Activated T-cell treated with anti-CD3 and anti-CD28 coated beads, Interleukin-2, amount 50 U/mL, for 72 hours (primary cell): ENCODE results near the gene PROM1. TPM values are rescaled to one million over a fixed set of nuclear protein-coding genes. Genes with fewer than 3 reads are reported as not detected.
A peak's percentile ranks its signal among the peaks of the same experiment; 100 is the strongest.

ENCODE experiments used
- ATAC-seq, 2 donors: fragments of 150-1000 bp; cut with Tn5 transposase; replicated peaks in 1 of 2; 2 replicates each; pipeline ENCODE4 v1.10.0; 2021; ENCODE audit warnings: moderate library complexity in 2 of 2, mild to moderate bottlenecking in 1 of 2
- DNase-seq, 2 donors: peaks; one replicate each; pipeline ENCODE4 v3.0.0; 2021 to 2022; ENCODE audit warnings: mixed read lengths in 1 of 2
- H3K27ac Mint-ChIP-seq: one replicate; pipeline ENCODE4 v1.8.0; 2022; ENCODE audit warnings: mild to moderate bottlenecking, moderate library complexity, mixed read lengths
- H3K27me3 Mint-ChIP-seq: one replicate; pipeline ENCODE4 v1.8.0; 2022; ENCODE audit warnings: low read depth, mixed read lengths
- H3K36me3 Mint-ChIP-seq, 2 donors: one replicate each; pipeline ENCODE4 v1.8.0; 2022; ENCODE audit warnings: mixed read lengths in 2 of 2, mild to moderate bottlenecking in 1 of 2; ENCODE audit not compliant: insufficient read depth in 2 of 2
- H3K4me1 Mint-ChIP-seq: one replicate; pipeline ENCODE4 v1.8.0; 2022; ENCODE audit warnings: low read depth, mixed read lengths
- H3K4me3 Mint-ChIP-seq, 2 donors: one replicate each; pipeline ENCODE4 v1.8.0; 2022; ENCODE audit warnings: mild to moderate bottlenecking in 2 of 2, mixed read lengths in 2 of 2, moderate library complexity in 2 of 2
- H3K9me3 Mint-ChIP-seq, 2 donors: one replicate each; pipeline ENCODE4 v1.8.0; 2022; ENCODE audit warnings: mixed read lengths in 2 of 2
- total RNA-seq, 2 donors: library from RNA; stranded (reverse); gene quantifications; one replicate each; pipeline ENCODE4 v1.2.3, GENCODE V29; 2022

PROM1 gene
- total RNA-seq, 2 donors from 2014 or later = 0.22 to 1.6 TPM

DNA sequence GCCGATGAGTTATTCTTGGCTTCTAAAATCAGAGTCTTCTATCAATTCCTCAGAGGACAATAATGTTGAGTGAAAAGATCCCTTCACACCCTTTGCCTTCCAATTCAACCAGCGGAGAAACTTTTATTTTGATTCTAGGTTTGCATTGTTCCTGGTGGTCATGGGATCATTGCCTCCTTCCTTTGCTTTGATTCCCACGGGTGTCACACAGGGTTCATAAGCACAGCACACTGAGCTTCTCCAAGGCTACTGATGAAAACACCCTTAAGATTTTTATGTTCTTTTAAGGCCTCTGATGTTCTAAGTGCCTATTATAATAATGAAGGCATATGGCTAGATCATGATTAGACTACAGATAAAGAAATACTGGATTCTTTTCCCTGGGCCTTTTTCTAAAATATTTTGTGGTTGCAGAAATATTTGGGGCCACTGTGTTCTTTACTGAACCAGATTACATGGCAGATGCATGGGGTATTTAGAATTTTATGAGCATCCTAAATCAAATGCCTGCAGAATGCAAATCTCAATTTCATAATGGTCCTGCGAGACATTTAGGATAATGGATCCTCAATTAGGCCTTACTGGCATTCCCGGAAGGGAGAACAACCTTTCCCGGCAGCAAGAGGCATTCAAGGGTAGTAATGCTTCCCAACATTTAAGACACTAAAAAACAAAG is 76.9 kb downstream of the PROM1 start:
- Mint-ChIP-seq H3K36me3 (no peaks in the 10 kb centered on the region), H3K4me3 (no peak overlapping the region), H3K27me3 (no peaks in the 10 kb centered on the region), H3K9me3 (no peaks in the 10 kb centered on the region), H3K27ac (peak overlapping the region; percentile 36), H3K4me1 (no peaks in the 10 kb centered on the region)
- no peak for DNase-seq
- no peak for ATAC-seq

DNA sequence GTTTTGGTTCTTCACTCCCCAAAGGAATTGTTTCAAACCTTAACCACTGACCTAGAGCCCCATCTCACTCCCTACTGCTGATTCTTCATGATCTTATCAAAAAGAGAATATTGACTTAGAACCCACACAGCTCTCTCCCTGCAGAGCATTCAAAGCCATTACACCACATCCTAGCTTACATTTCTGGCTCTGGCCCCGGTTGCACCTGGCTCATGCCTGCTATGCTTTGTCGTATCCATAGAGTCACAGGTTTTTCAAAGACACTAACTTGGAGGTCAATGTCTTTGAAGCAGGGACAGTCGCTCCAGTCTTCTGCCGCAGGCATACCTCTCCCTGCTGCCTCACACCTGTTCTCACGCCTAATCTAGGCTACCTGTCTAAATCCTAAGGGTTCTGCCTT is 78.1 kb downstream of the PROM1 start:
- Mint-ChIP-seq H3K27me3 (no peaks in the 10 kb centered on the region), H3K27ac (no peak overlapping the region), H3K36me3 (no peaks in the 10 kb centered on the region), H3K4me3 (no peak overlapping the region), H3K9me3 (no peaks in the 10 kb centered on the region), H3K4me1 (no peaks in the 10 kb centered on the region)
- no peak for DNase-seq
- no peak for ATAC-seq

DNA sequence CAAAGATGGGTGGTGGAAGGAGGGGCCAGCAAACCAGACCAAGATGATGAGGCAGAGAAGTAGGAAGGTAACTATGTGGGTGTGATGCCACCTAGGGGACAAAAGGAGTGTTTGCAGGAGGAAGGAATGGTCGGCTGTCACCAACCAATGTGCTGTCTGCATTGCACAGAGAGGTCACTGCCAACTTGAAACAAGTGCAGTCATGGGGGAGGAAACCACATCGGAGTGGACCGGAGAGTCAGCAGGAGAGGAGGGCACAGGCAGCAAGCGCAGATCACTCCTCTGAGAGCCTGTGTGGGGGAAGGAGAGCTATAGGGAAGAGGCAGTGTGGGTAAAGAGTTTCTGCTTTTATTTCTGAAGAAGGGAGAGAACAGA is 82.4 kb downstream of the PROM1 start:
- peak; percentile 91 to 92 for ATAC-seq

DNA sequence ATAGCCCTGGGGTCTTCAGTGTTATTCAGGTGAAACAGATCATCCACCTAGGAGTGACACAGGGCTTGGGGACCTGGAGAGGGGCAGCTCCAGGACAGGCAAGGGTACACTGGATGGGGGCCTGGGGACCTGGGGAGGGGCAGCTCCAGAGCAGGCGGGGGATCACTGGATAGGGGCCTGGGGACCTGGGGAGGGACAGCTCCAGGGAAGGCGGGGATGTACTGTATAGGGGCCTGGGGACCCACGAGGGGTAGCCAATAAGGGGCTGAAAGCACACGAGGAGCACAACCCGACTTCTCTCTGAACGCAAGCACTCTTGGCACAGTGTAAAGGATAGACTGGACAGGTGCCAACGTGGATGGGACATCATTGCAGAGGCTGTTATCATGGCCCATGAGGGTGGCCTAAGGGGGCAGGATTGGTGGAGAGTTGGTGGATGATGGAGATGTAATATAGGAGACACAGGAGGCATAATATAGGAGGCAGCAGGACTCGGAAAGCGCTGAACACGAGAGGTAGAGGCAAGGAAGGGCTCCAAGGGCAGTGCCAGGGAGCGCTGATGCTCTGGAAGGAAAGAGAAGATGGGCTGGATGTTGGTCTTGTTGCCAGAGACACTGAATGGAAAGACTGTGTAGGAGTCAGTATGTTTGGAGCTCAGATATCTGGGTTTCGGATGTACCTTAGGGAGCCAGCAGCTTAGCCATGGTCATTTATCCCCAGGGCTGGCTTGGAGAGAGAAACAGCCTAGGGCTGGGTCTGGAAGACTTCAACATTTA is 82.9 kb downstream of the PROM1 start:
- no peak for DNase-seq

More for the DNA sequence above, 82.4 kb downstream of the PROM1 start:
- Mint-ChIP-seq H3K27me3 (no peaks in the 10 kb centered on the region), H3K4me3 (no peak overlapping the region), H3K27ac (no peak overlapping the region), H3K36me3 (no peaks in the 10 kb centered on the region), H3K9me3 (no peaks in the 10 kb centered on the region), H3K4me1 (peaks cover 5% of the 10 kb centered on the region)
- peak; percentile 58 to 59 for DNase-seq

DNA sequence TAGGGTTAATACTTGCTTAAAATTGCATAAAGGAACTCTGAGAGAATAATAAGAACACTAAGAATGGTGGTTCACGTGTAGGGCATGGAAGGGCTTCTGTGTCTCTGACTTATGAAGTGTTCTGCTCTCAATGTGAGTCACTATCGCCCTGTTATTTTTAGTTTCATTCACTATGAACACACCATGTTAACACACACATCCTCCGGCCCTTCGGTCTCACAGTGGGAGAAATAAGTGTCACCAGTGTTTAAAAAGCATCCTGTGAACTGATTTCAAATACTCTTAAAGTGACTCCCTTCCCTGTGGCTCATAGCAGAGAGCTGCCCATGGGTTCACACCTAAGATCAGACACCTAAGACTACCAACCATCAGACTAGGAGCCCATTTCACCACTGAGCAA is 87.0 kb downstream of the PROM1 start:
- no peaks in the 10 kb centered on the region for H3K36me3 Mint-ChIP-seq
- H3K27me3 Mint-ChIP-seq = peaks cover 6% of the 10 kb centered on the region
- no peak overlapping the region for H3K4me3 Mint-ChIP-seq
- H3K27ac Mint-ChIP-seq = no peak overlapping the region
- H3K4me1 Mint-ChIP-seq = peaks cover 5% of the 10 kb centered on the region
- ATAC-seq (peak; percentile 32 to 62), DNase-seq (peak in 1 of 2 donors; percentile 3)
- no peaks in the 10 kb centered on the region for H3K9me3 Mint-ChIP-seq

More for the DNA sequence above, 82.9 kb downstream of the PROM1 start:
- H3K9me3 Mint-ChIP-seq = no peaks in the 10 kb centered on the region
- ATAC-seq = peak; percentile 5 to 48
- H3K4me1 Mint-ChIP-seq = peaks cover 5% of the 10 kb centered on the region
- no peaks in the 10 kb centered on the region for H3K27me3 Mint-ChIP-seq
- H3K27ac Mint-ChIP-seq = no peak overlapping the region
- H3K36me3 Mint-ChIP-seq = no peaks in the 10 kb centered on the region
- H3K4me3 Mint-ChIP-seq = no peak overlapping the region

DNA sequence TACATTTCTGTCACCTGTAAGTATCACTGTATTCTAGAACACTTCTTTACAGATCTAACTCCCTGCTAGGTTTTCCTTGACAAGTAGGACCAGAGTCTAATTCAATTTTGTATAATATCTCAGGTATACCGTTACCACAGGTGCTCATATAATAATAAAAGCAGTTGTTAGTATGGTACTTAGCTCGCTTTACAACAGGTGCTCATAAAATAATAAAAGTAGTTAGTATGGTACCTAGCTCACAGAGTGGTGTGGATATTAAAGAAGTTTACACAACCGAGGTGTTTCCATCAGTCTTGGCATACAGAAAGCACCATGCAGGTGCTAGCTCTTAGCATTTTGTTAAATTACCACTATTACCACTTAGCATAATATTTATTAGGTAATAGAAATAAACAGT is 88.0 kb downstream of the PROM1 start:
- Mint-ChIP-seq H3K9me3 (no peaks in the 10 kb centered on the region), H3K27ac (no peak overlapping the region), H3K27me3 (peaks cover 6% of the 10 kb centered on the region), H3K4me1 (peaks cover 5% of the 10 kb centered on the region), H3K4me3 (no peak overlapping the region), H3K36me3 (no peaks in the 10 kb centered on the region)
- ATAC-seq = no peak
- no peak for DNase-seq

DNA sequence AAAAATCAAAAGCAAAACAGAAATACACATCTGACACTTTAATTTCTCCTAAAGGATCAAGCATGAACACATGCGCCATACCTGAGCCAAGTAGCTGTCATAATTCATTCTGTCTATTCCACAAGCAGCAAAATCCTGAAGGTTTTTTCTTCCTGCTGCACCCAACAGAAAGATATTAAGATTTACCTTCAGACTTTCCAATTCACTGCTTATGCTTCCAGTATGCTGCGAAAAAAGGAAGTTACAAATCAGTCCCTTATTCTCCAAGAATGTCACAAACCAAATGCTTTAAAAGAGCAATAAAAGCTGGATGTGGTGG is 91.7 kb downstream of the PROM1 start:
- peaks cover 9% of the 10 kb centered on the region for H3K4me1 Mint-ChIP-seq
- no peak overlapping the region for H3K27ac Mint-ChIP-seq
- H3K4me3 Mint-ChIP-seq = no peak overlapping the region
- H3K36me3 Mint-ChIP-seq = no peaks in the 10 kb centered on the region
- H3K9me3 Mint-ChIP-seq = no peaks in the 10 kb centered on the region
- no peak for ATAC-seq
- DNase-seq = no peak
- peaks cover 16% of the 10 kb centered on the region for H3K27me3 Mint-ChIP-seq

DNA sequence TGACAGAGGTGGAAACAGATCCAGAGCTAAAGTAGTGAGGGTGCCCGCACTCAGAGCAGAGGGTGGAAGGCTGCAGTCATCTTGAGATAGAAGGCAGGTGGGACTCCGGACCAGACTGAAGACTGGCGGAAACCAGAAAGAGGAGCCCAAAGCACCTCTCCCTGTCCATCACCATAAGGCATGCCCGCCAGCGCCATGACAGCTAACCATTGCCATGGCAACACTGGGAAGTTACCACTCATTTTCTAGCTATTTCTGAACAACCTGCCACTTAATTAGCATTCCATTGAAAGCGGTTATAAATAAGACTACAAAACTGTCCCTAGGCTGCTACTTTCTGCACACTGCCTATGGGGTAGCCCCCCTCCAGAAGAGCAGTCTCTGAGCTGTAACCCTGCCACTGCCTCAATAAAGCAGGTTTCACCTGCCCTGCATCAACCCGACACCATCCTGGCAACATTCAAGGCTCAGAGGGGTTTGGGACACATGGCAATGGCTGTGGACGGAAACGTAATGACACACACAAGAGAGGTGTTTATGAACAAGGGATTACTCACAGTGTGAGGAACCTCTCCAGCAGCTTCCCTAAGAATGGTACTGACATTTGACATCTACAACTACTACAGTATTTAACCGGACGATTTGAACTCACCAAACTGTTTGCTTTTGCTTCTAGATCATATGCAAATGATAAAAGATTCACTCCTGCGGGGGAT is 93.1 kb downstream of the PROM1 start:
- no peak for DNase-seq
- no peaks in the 10 kb centered on the region for H3K9me3 Mint-ChIP-seq
- H3K4me1 Mint-ChIP-seq = peaks cover 4% of the 10 kb centered on the region
- no peaks in the 10 kb centered on the region for H3K36me3 Mint-ChIP-seq
- ATAC-seq = no peak
- no peak overlapping the region for H3K27ac Mint-ChIP-seq
- peaks cover 16% of the 10 kb centered on the region for H3K27me3 Mint-ChIP-seq
- no peak overlapping the region for H3K4me3 Mint-ChIP-seq

DNA sequence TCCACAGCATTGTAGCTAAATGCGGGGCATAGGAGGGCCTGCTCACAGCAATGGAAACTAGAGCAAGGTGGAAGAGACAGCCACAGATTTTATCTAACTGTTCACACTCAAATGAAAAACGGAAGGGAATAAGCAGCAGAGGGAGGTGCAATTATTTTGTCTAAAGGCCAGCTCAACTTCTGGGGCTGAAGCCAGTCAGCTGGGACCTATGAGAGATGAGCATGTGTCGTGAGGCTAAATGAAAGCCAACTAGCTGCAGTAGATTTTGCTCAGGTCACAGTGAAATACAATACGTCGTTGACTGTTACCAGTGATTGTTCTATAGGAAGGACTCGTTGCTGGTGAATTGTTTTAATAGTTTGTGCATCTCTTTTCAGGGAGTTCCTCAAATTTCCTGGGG is 94.4 kb downstream of the PROM1 start:
- H3K36me3 Mint-ChIP-seq = no peaks in the 10 kb centered on the region
- no peak overlapping the region for H3K4me3 Mint-ChIP-seq
- no peak for DNase-seq
- H3K4me1 Mint-ChIP-seq = peaks cover 4% of the 10 kb centered on the region
- peaks cover 10% of the 10 kb centered on the region for H3K27me3 Mint-ChIP-seq
- no peak for ATAC-seq
- H3K9me3 Mint-ChIP-seq = no peaks in the 10 kb centered on the region
- H3K27ac Mint-ChIP-seq = no peak overlapping the region

DNA sequence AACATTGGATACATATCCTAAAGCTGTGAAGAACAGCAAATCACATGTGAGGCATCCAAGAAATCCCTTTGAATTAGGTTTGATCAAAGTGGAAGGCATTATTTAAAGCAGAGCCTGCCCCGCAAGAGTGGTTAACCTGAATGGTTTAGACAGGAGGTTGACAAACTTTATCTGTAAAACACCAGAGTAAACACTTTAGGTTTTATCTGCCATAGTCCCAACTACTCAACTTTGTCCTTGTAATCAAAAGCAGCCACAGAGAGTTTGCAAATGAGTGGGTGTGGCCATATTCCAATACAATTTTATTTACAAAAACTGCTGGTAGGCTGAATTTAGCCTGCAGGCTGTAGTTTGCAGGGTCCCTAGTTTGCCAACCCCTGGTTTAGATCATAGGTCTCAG is 95.6 kb downstream of the PROM1 start:
- Mint-ChIP-seq H3K9me3 (no peaks in the 10 kb centered on the region), H3K27ac (no peak overlapping the region), H3K4me3 (no peak overlapping the region), H3K36me3 (no peaks in the 10 kb centered on the region), H3K4me1 (peaks cover 4% of the 10 kb centered on the region), H3K27me3 (peaks cover 10% of the 10 kb centered on the region)
- no peak for ATAC-seq
- DNase-seq = no peak

DNA sequence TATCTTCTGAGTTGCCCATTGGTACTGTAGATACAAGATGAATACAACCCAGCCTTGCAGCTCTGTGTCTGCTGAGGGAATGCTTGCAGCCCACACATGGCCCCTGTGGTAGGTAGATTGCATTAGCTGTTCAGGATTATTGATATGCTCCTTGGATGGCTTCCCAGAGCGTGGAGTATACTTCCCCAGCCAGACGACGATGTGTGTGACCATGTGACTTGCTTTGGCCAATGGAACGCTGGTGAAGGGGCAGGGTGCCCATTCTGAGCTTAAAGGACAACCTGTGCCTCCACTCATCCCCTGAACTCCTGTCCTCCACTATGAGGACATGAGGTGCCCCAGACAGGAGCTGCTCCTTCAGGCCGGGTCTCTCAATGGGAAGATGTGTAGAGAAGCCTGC is 96.9 kb downstream of the PROM1 start:
- ATAC-seq = no peak
- Mint-ChIP-seq H3K27ac (no peak overlapping the region), H3K9me3 (no peaks in the 10 kb centered on the region), H3K4me3 (no peak overlapping the region), H3K4me1 (peaks cover 4% of the 10 kb centered on the region), H3K36me3 (no peaks in the 10 kb centered on the region), H3K27me3 (peaks cover 17% of the 10 kb centered on the region)
- DNase-seq = no peak

DNA sequence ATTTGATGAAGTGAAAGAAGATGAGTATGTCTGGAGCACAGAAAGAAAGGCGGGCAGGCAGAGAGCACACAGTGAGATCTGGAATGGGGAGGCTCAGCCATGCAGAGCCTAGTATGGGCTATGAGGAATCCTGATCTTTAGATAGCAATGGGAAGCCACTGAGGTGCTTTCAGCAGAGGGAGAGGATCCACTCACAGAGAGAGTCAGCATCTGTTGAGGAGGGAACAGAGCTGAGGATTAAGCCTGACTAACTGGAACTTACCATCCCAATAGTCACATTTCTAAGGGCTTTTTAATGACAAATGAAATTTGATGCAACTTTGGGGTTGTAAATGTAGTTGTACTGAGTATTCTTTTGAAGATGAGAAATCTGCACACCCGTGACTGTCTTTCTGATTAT is 100.2 kb downstream of the PROM1 start:
- no peaks in the 10 kb centered on the region for H3K36me3 Mint-ChIP-seq
- ATAC-seq (no peak), DNase-seq (no peak)
- no peaks in the 10 kb centered on the region for H3K4me1 Mint-ChIP-seq
- peaks cover 8% of the 10 kb centered on the region for H3K27me3 Mint-ChIP-seq
- no peak overlapping the region for H3K4me3 Mint-ChIP-seq
- no peak overlapping the region for H3K27ac Mint-ChIP-seq
- H3K9me3 Mint-ChIP-seq = no peaks in the 10 kb centered on the region

DNA sequence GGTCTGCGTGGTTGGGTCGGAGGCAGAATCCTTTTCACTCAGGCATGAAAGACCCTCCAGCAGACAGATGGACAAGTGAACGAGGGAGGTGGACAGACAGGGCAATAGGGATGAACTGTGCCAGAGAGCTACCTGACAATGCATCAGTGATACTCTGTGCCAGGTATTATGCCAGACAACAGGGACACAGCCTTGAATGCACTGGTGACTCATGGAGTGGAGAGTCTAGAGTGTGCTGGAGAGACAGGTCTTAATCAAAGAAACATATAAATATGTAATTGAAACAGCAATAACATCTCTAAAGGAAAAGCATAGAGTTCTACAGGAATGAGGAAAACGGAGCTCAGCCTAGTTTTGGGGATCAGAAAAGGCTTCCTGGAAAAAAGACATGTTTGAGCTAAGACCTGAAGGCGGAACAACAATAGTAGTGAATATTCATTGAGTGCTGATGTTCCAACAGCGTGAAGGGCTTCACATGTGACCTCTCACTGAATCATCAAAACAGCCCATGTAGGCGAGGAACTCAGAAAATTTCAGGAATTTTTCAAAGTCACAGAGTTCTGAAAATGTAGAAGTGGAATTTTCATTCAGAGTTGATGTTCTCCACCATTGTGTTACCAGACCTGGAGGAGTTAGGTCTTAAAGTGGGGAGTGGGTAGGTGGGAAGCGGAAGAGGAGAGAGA is 100.8 kb downstream of the PROM1 start:
- Mint-ChIP-seq H3K4me1 (no peaks in the 10 kb centered on the region), H3K9me3 (no peaks in the 10 kb centered on the region), H3K27me3 (peaks cover 7% of the 10 kb centered on the region), H3K36me3 (no peaks in the 10 kb centered on the region), H3K4me3 (no peak overlapping the region), H3K27ac (no peak overlapping the region)
- DNase-seq (no peak), ATAC-seq (no peak)
